H1 (cell line): ENCODE data around the gene ENAH. TPM values are rescaled to one million over a fixed set of nuclear protein-coding genes. Genes with fewer than 3 reads are reported as not detected.

Experiments
- CTCF ChIA-PET: fragments of 300-600 bp; sonication (Branson Sonifier 250); formaldehyde crosslinking; loops from one replicate; lab custom pipeline; 2021; ENCODE audit not compliant: partially characterized antibody; lab: Charles Lee
- POLR2A ChIA-PET: fragments of 300-600 bp; sonication (Branson Sonifier 250); formaldehyde crosslinking; loops from one replicate; lab custom pipeline; 2021; ENCODE audit warnings: inconsistent platforms; ENCODE audit not compliant: partially characterized antibody; lab: Charles Lee
- DNase-seq, 2 experiments: peaks; one replicate each; pipeline versions ENCODE4 v3.0.0 to v3.0.0-alpha.2; 2010 to 2022; ENCODE audit warnings: low spot score in 2 of 2, low read depth in 1 of 2, mixed read lengths in 1 of 2
- FAIRE-seq: peaks from 2 replicates; lab custom pipeline; 2011; peaks lifted over from hg19 to GRCh38; lab: Jason Lieb, UNC
- H2AFZ ChIP-seq: 2 replicates; pipeline ENCODE4 v1.8.1; 2012; ENCODE audit warnings: low read length, inconsistent platforms
- H2AK5ac ChIP-seq: 2 replicates; pipeline ENCODE4 v1.6.1; 2013; ENCODE audit warnings: low read depth, low read length
- H2BK120ac ChIP-seq: replicated peaks from 2 replicates; pipeline ENCODE3; 2013; ENCODE audit warnings: low read depth, low read length, inconsistent platforms
- H2BK12ac ChIP-seq: 2 replicates; pipeline ENCODE4 v1.6.1; 2013; ENCODE audit warnings: low read depth, low read length
- H2BK15ac ChIP-seq: 2 replicates; pipeline ENCODE4 v1.6.1; 2013; ENCODE audit warnings: low read length
- H2BK20ac ChIP-seq: 2 replicates; pipeline ENCODE4 v1.6.1; 2013; ENCODE audit warnings: low read length
- H2BK5ac ChIP-seq: 2 replicates; pipeline ENCODE4 v1.6.1; 2013; ENCODE audit warnings: low read depth, low read length
- H3K14ac ChIP-seq: 2 replicates; pipeline ENCODE4 v1.6.1; 2013; ENCODE audit warnings: inconsistent platforms; ENCODE audit not compliant: insufficient read length
- H3K18ac ChIP-seq: 2 replicates; pipeline ENCODE4 v1.6.1; 2013; ENCODE audit warnings: low read length; ENCODE audit errors: extremely low read depth
- H3K23ac ChIP-seq: 2 replicates; pipeline ENCODE4 v1.6.1; 2013; ENCODE audit warnings: inconsistent platforms; ENCODE audit not compliant: insufficient read length
- H3K23me2 ChIP-seq: 2 replicates; pipeline ENCODE4 v1.6.1; 2013; ENCODE audit warnings: low read depth, low read length
- H3K27ac ChIP-seq: 2 replicates; pipeline ENCODE4 v1.6.1; 2011; ENCODE audit warnings: low read depth, low read length, inconsistent platforms
- H3K27me3 ChIP-seq, 4 experiments: replicated peaks in 1 of 4; 1 replicate in 1 of 4; 2 replicates in 3 of 4; pipeline versions ENCODE4 v1.6.1 to v1.8.1; 2011 to 2013; ENCODE audit warnings: low read length in 3 of 4, mild to moderate bottlenecking in 3 of 4, inconsistent platforms in 2 of 4, mixed read lengths in 2 of 4, moderate library complexity in 1 of 4; ENCODE audit not compliant: control insufficient read depth in 3 of 4, insufficient read depth in 3 of 4; ENCODE audit errors: extremely low read depth in 1 of 4
- H3K36me3 ChIP-seq, 4 experiments: 2 replicates each; pipeline versions ENCODE4 v1.6.1 to v1.8.1; 2011 to 2013; ENCODE audit warnings: mild to moderate bottlenecking in 4 of 4, low read length in 3 of 4, moderate library complexity in 2 of 4, control low read depth in 1 of 4, inconsistent platforms in 1 of 4; ENCODE audit not compliant: insufficient read depth in 4 of 4, control insufficient read depth in 2 of 4
- H3K4ac ChIP-seq: replicated peaks from 2 replicates; pipeline ENCODE3; 2013; ENCODE audit warnings: low read length, low read depth, mixed read lengths, inconsistent platforms; ENCODE audit not compliant: insufficient read length
- H3K4me1 ChIP-seq, 4 experiments: replicated peaks in 1 of 4; 1 replicate in 1 of 4; 2 replicates in 3 of 4; pipeline versions ENCODE4 v1.6.1 to v1.8.1; 2011 to 2013; ENCODE audit warnings: low read length in 3 of 4, inconsistent platforms in 2 of 4, mixed read lengths in 1 of 4; ENCODE audit not compliant: insufficient read depth in 4 of 4, control insufficient read depth in 3 of 4
- H3K4me2 ChIP-seq, 2 experiments: 2 replicates each; pipeline versions ENCODE4 v1.6.1 to v1.8.1; 2011 to 2013; ENCODE audit warnings: low read depth in 2 of 2, low read length in 2 of 2, control low read depth in 1 of 2, inconsistent platforms in 1 of 2, mild to moderate bottlenecking in 1 of 2; ENCODE audit not compliant: insufficient read depth in 1 of 2
- H3K4me3 ChIP-seq, 4 experiments: fragments of 200-600, 300-600 bp in 1 of 4; sonication (generic), shearing (Covaris generic), sonication (Bioruptor Twin) in 1 of 4; 2 replicates each; pipeline versions ENCODE4 v1.5.1 to v1.8.1; 2011 to 2016; ENCODE audit warnings: low read length in 4 of 4, low read depth in 3 of 4, control low read depth in 2 of 4, inconsistent platforms in 2 of 4, mild to moderate bottlenecking in 2 of 4, mixed read lengths in 1 of 4, moderate library complexity in 1 of 4; ENCODE audit not compliant: insufficient read depth in 2 of 4; ENCODE audit errors: extremely low read depth in 1 of 4
- H3K56ac ChIP-seq: replicated peaks from 2 replicates; pipeline ENCODE3; 2013; ENCODE audit warnings: low read depth, mild to moderate bottlenecking, mixed read lengths, low read length, inconsistent platforms; ENCODE audit not compliant: insufficient read length
- H3K79me1 ChIP-seq: 2 replicates; pipeline ENCODE4 v1.6.1; 2013; ENCODE audit warnings: low read depth, low read length, control low read depth
- H3K79me2 ChIP-seq, 2 experiments: 2 replicates each; pipeline versions ENCODE4 v1.6.1 to v1.8.1; 2012 to 2013; ENCODE audit warnings: low read length in 2 of 2, mild to moderate bottlenecking in 2 of 2, inconsistent platforms in 1 of 2; ENCODE audit not compliant: insufficient read depth in 2 of 2, control insufficient read depth in 1 of 2
- H3K9ac ChIP-seq, 4 experiments: replicated peaks in 1 of 4; 1 replicate in 1 of 4; 2 replicates in 3 of 4; pipeline versions ENCODE4 v1.6.1 to v1.8.1; 2011 to 2013; ENCODE audit warnings: low read depth in 3 of 4, low read length in 3 of 4, control low read depth in 2 of 4, mild to moderate bottlenecking in 2 of 4, moderate library complexity in 2 of 4, inconsistent platforms in 1 of 4; ENCODE audit errors: extremely low read depth in 1 of 4
- H3K9me3 ChIP-seq, 2 experiments: 2 replicates each; pipeline versions ENCODE4 v1.6.1 to v1.8.1; 2012 to 2013; ENCODE audit warnings: mild to moderate bottlenecking in 2 of 2, moderate library complexity in 2 of 2, control low read depth in 1 of 2, inconsistent platforms in 1 of 2, low read depth in 1 of 2, low read length in 1 of 2, mixed read lengths in 1 of 2; ENCODE audit not compliant: insufficient read depth in 2 of 2
- H4K20me1 ChIP-seq, 2 experiments: replicated peaks in 1 of 2; 2 replicates each; pipeline versions ENCODE3 to v1.8.1; 2011 to 2013; ENCODE audit warnings: inconsistent platforms in 2 of 2, low read length in 2 of 2, mild to moderate bottlenecking in 1 of 2; ENCODE audit not compliant: insufficient read depth in 2 of 2, control insufficient read depth in 1 of 2
- H4K5ac ChIP-seq: 2 replicates; pipeline ENCODE4 v1.6.1; 2013; ENCODE audit warnings: low read length, low read depth, mixed read lengths, inconsistent platforms; ENCODE audit not compliant: insufficient read length
- H4K8ac ChIP-seq: 2 replicates; pipeline ENCODE4 v1.8.0; 2013; ENCODE audit warnings: mild to moderate bottlenecking, moderate library complexity, low read length, inconsistent platforms; ENCODE audit not compliant: insufficient read depth; ENCODE audit errors: extremely low read depth
- H4K91ac ChIP-seq: replicated peaks from 2 replicates; pipeline ENCODE3; 2013; ENCODE audit warnings: low read length, mixed read lengths, inconsistent platforms; ENCODE audit not compliant: insufficient read length
- BACH1 ChIP-seq: IDR thresholded peaks from 2 replicates; pipeline ENCODE4 v1.6.1; 2012; ENCODE audit warnings: low read length, improper control_type of control experiment
- CREB1 ChIP-seq: IDR thresholded peaks from 2 replicates; pipeline ENCODE4 v1.6.1; 2012; ENCODE audit warnings: inconsistent platforms
- JUN ChIP-seq: IDR thresholded peaks from 2 replicates; pipeline ENCODE4 v1.6.1; 2011; ENCODE audit warnings: low read depth, mild to moderate bottlenecking, improper control_type of control experiment, low read length
- JUND ChIP-seq: IDR thresholded peaks from 2 replicates; pipeline ENCODE4 v1.6.1; 2011; ENCODE audit warnings: mild to moderate bottlenecking, improper control_type of control experiment, low read length
- ZNF274 ChIP-seq: IDR thresholded peaks from 2 replicates; pipeline ENCODE4 v1.7.0; 2012; ENCODE audit warnings: low read length, borderline replicate concordance; ENCODE audit errors: extremely low read depth
- WGBS, 2 experiments: shearing (Covaris generic) in 1 of 2; methylation state at CpG; one replicate each; pipeline versions ENCODE4 v1.1.6 to v1.1.7; 2013 to 2015; ENCODE audit warnings: low lambda C conversion rate in 2 of 2, mixed read lengths in 2 of 2, inconsistent platforms in 1 of 2, low coverage in 1 of 2, missing lambda C conversion rate in 1 of 2; ENCODE audit not compliant: insufficient replicate concordance in 2 of 2, insufficient coverage in 1 of 2, insufficient read length in 1 of 2; ENCODE audit errors: extremely low coverage in 1 of 2, missing lambda C conversion rate in 1 of 2; 5-methylcytosine and 5-hydroxymethylcytosine counted together
- polyA plus RNA-seq, 7 experiments: library from polyadenylated mRNA; depleted of rRNA in 3 of 7; stranded (reverse) in 5 of 7; unstranded in 2 of 7; fragments of >200 nt in 5 of 7; fragments of 200-250 nt in 2 of 7; gene quantifications; 1 replicate in 5 of 7; 2 replicates in 1 of 7; 4 replicates in 1 of 7; pipeline versions ENCODE4 v1.2.1 to v1.2.3, GENCODE V29; 2011 to 2013; ENCODE audit warnings: missing spikeins in 2 of 7, mixed read lengths in 2 of 7
- total RNA-seq: library from RNA; stranded (reverse); fragmentation: NEBNext Ultra II Directional; extraction: Animal tissue kit (Norgen Biotek cat#: 25700); gene quantifications from 2 replicates; pipeline ENCODE4 v1.2.1, GENCODE V29; 2021

ENAH gene
- total and polyA plus RNA-seq, 2 of the 8 experiments (the other 6 are each of a cell fraction or from before 2014, with no cell fraction given), result 39.1 to 335 TPM

GRCh38 chr1:225508538-225509375 is 144.2 kb downstream of the ENAH start:
- no peak overlapping the region for H2BK20ac ChIP-seq
- no peak overlapping the region for H4K5ac ChIP-seq
- 76% methylated on average over 12 of the region's 12 CpGs; no CpG with 5 or more reads in 1 of the 2 experiments for WGBS, 2 experiments
- TF ChIP-seq ZNF274, result no peak
- TF ChIP-seq CREB1, result peak; percentile 71; the same call in 1 of the 2 replicates
- peak; percentile 91 for TF ChIP-seq JUND
- peak; percentile 65; the same call in 1 of the 2 replicates for TF ChIP-seq BACH1
- peak; percentile 76 for TF ChIP-seq JUN
- H3K27me3 ChIP-seq, result no peaks in the 10 kb centered on the region
- H3K79me2 ChIP-seq, result peaks cover 0 to 11% of the 10 kb centered on the region in 2 experiments; a peak in 1 of 4 replicates
- H3K36me3 ChIP-seq, result peaks cover 0 to 62% (median 15%) of the 10 kb centered on the region in 4 experiments; a peak in 5 of 8 replicates
- peak overlapping the region; percentile 33 for H3K27ac ChIP-seq
- FAIRE-seq (peak; percentile 19), DNase-seq (peak; percentile 29 to 46)
- no peak overlapping the region; the same call in 1 of the 2 replicates for H3K18ac ChIP-seq
- no peak overlapping the region for H2AK5ac ChIP-seq
- no peak overlapping the region for H3K56ac ChIP-seq
- H3K4me2 ChIP-seq, result peak overlapping the region; percentile 12 to 52; a peak in 2 of 4 replicates
- H2AFZ ChIP-seq, result no peak overlapping the region
- H2BK12ac ChIP-seq, result peak overlapping the region; percentile 76; the same call in 1 of the 2 replicates
- H3K23ac ChIP-seq, result no peak overlapping the region
- H3K23me2 ChIP-seq, result no peaks in the 10 kb centered on the region
- peak overlapping the region; percentile 41 for H2BK5ac ChIP-seq
- POLR2A ChIA-PET, result interaction anchor here (0.8 to 2.4 kb wide), 7 partner anchors 10 to 556 kb away, joined by 3 to 12 read pairs (median 3); no protein-coding TSS in a partner anchor
- H3K4ac ChIP-seq, result peak overlapping the region; percentile 75
- 0 out of 8 replicates have a peak overlapping the region, but pooled peaks of 1 of the 4 experiments have one; percentile 4 for H3K4me3 ChIP-seq
- no peak overlapping the region for H2BK120ac ChIP-seq
- peaks cover 5 to 19% (median 15%) of the 10 kb centered on the region in 4 experiments; a peak in 5 of 7 replicates for H3K4me1 ChIP-seq
- no peak overlapping the region for H2BK15ac ChIP-seq
- H4K91ac ChIP-seq, result no peak overlapping the region
- CTCF ChIA-PET, result interaction anchor here (1.1 to 5.5 kb wide), 8 partner anchors 9 to 263 kb away, joined by 3 to 24 read pairs (median 4); no protein-coding TSS in a partner anchor
- no peak overlapping the region for H3K9ac ChIP-seq
- H3K14ac ChIP-seq, result no peak overlapping the region
- H3K9me3 ChIP-seq, result no peaks in the 10 kb centered on the region
- H4K8ac ChIP-seq, result no peak overlapping the region; the same call in 1 of the 2 replicates
- no peaks in the 10 kb centered on the region for H3K79me1 ChIP-seq
- H4K20me1 ChIP-seq, result peaks cover 0 to 2% of the 10 kb centered on the region in 2 experiments
